GM12873 (cell line): ENCODE data around the gene NREP.

Source experiments
- CTCF ChIP-seq: IDR thresholded peaks from 2 replicates; pipeline ENCODE4 v1.5.1; 2012; ENCODE audit warnings: low read depth, mild to moderate bottlenecking, moderate library complexity, low read length, control low read depth; ENCODE audit not compliant: insufficient read depth; ENCODE audit errors: missing control alignments

NREP gene

GRCh38 chr5:111765613-111766571 lies 8.9 kb upstream of the NREP start:
- TF ChIP-seq CTCF, result no peak

GRCh38 chr5:111764019-111764418 lies 7.0 kb upstream of the NREP start:
- no peak for TF ChIP-seq CTCF

- no peak for TF ChIP-seq CTCF
Measured at GRCh38 chr5:111762895-111763294, 5.9 kb upstream of the NREP start.

- no peak for TF ChIP-seq CTCF
Measured at GRCh38 chr5:111758284-111758628, 1.3 kb upstream of the NREP start.

GRCh38 chr5:111757355-111758283 lies 625 bp upstream of the NREP start:
- peak; percentile 64 for TF ChIP-seq CTCF

- no peak for TF ChIP-seq CTCF
Measured at GRCh38 chr5:111755942-111756381, 1.0 kb downstream of the NREP start.

GRCh38 chr5:111755345-111755941 lies 1.6 kb downstream of the NREP start:
- no peak for TF ChIP-seq CTCF
